HepG2 (cell line): ENCODE measurements around the gene TACC3. TPM values are rescaled to one million over a fixed set of nuclear protein-coding genes. Genes with fewer than 3 reads are reported as not detected.

Experiments used
- CHD2 ChIP-seq: IDR thresholded peaks from 2 replicates; pipeline ENCODE4 v1.6.1; 2011; ENCODE audit warnings: low read depth, low read length, improper control_type of control experiment
- CHD4 ChIP-seq: fragments of 200-600 bp; sonication (generic); IDR thresholded peaks from 2 replicates; pipeline ENCODE4 v1.7.0; 2017; ENCODE audit warnings: mild to moderate bottlenecking, low read length, borderline replicate concordance
- HOXA3 ChIP-seq: sonication (generic); formaldehyde crosslinking; IDR thresholded peaks from 2 replicates; pipeline ENCODE4 v1.5.0; 2020; ENCODE audit warnings: missing genetic modification reagents
- NONO ChIP-seq, 2 experiments: fragments of 450-650 bp in 1 of 2; sonication (generic) in 1 of 2; formaldehyde crosslinking in 1 of 2; IDR thresholded peaks in 1 of 2; conservative IDR thresholded peaks in 1 of 2; 2 replicates each; pipeline versions ENCODE4 v1.6.1 to v1.8.0; 2017 to 2022; ENCODE audit warnings: mild to moderate bottlenecking in 1 of 2, missing genetic modification reagents in 1 of 2, moderate library complexity in 1 of 2
- PAX8 ChIP-seq: sonication (generic); formaldehyde crosslinking; IDR thresholded peaks from 2 replicates; pipeline ENCODE4 v1.8.0; 2022; ENCODE audit warnings: mild to moderate bottlenecking, missing genetic modification reagents, borderline replicate concordance
- SSRP1 ChIP-seq: IDR thresholded peaks from 2 replicates; pipeline ENCODE4 v1.6.1; 2016; ENCODE audit warnings: control low read depth
- ZNF230 ChIP-seq: sonication (generic); formaldehyde crosslinking; IDR thresholded peaks from 2 replicates; pipeline ENCODE4 v1.4.0; 2020; ENCODE audit warnings: mild to moderate bottlenecking, missing genetic modification reagents
- ZNF24 ChIP-seq: fragments of 450-650 bp; IDR thresholded peaks from 2 replicates; pipeline ENCODE4 v1.6.1; 2017; ENCODE audit warnings: antibody characterized with exemption, mild to moderate bottlenecking
- ZNF33B ChIP-seq: sonication (generic); formaldehyde crosslinking; IDR thresholded peaks from 2 replicates; pipeline ENCODE4 v1.5.1; 2020; ENCODE audit warnings: mild to moderate bottlenecking, missing genetic modification reagents
- ZSCAN12 ChIP-seq: sonication (generic); formaldehyde crosslinking; IDR thresholded peaks from 2 replicates; pipeline ENCODE4 v1.9.0; 2021; ENCODE audit warnings: mild to moderate bottlenecking, missing genetic modification reagents
- polyA plus RNA-seq, 8 experiments: library from polyadenylated mRNA; depleted of rRNA in 3 of 8; stranded (reverse) in 7 of 8; unstranded in 1 of 8; fragments of >200 nt; fragmentation: Illumina TruSeq in 4 of 8; extraction: Trizol in 4 of 8; gene quantifications; 2 replicates each; pipeline versions ENCODE4 v1.2.1 to v1.2.3, GENCODE V29; 2011 to 2016; ENCODE audit warnings: low read depth in 4 of 8, missing spikeins in 1 of 8, mixed read lengths in 1 of 8; ENCODE audit not compliant: insufficient read depth in 1 of 8
- total RNA-seq, 5 experiments: library from RNA; depleted of rRNA; stranded (reverse); fragments of >200 nt; fragmentation: Illumina TruSeq; extraction: Trizol; gene quantifications; 2 replicates each; pipeline ENCODE4 v1.2.3, GENCODE V29; 2016; ENCODE audit warnings: low read depth in 1 of 5
- TF ChIP-seq, protein P1 (sequence below): sonication (generic); formaldehyde crosslinking; IDR thresholded peaks from 2 replicates; pipeline ENCODE4 v1.4.0; 2020; ENCODE audit warnings: mild to moderate bottlenecking, missing genetic modification reagents
- TF ChIP-seq, protein P2 (sequence below): sonication (generic); formaldehyde crosslinking; IDR thresholded peaks from 2 replicates; pipeline ENCODE4 v1.4.0; 2020; ENCODE audit warnings: missing genetic modification reagents
- TF ChIP-seq, protein P3 (sequence below): sonication (generic); formaldehyde crosslinking; IDR thresholded peaks from 2 replicates; pipeline ENCODE4 v1.5.0; 2020; ENCODE audit warnings: missing genetic modification reagents
- TF ChIP-seq, protein P4 (sequence below): sonication (generic); formaldehyde crosslinking; IDR thresholded peaks from 2 replicates; pipeline ENCODE4 v1.8.0; 2022; ENCODE audit warnings: mild to moderate bottlenecking, missing genetic modification reagents

TACC3 gene
- total and polyA plus RNA-seq, 2 of the 13 experiments (the other 11 are each of a cell fraction or from before 2014, with no cell fraction given): 20.3 to 21.2 TPM

DNA sequence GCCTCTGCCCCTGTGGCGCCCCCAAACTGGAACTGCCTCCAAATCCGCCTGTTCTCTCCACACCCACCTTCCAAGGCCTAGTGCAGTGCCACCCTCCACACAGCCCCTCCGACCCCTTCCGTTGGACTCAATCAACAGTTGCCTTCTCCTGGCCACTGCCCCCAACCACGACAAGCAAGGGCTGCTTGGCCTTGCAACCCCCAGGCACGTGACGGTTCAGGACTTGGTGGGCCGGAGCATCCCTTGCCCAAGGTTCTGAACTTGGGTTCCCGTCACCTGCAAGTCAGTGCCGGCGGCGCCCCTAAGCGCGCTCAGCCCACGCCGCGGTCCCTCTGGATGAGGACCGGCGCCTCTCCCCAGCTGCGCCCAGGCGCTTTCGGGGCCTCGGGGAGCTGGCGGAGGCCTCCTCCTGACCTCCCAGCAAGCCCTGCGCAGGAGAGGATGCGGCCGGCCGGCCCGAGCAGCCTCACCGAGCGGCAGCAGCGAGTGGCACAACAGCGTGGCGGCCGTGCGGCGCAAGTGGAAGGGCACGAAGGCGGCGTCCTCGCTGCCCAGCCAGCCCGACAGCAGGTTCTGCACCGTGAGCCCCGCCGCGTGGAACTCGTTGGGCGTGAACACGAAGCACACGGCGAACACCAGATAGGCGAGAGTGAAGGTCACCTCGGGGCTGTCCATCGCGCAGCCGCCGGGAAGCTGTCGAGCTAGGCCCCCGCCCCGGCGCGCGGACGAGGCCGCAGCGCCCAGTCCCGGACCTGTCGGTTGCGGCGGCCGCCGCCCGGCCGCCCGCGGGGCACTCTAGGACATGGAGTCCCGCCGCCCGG is 948 bp upstream of the TACC3 start (continued):
- TF ChIP-seq HOXA3 (CRISPR knock-in tag) (0 out of 2 replicates have a peak, but pooled peaks have one; percentile 33), SSRP1 (CRISPR knock-in tag) (no peak), CHD4 (no peak), ZNF33B (no peak), PAX8 (no peak), ZNF230 (CRISPR knock-in tag) (no peak), CHD2 (no peak), NONO (IDR thresholded peaks at IDR 0.05) (no peak), NONO (CRISPR knock-in tag; conservative IDR thresholded peaks at IDR 0.05) (peak; percentile 81), ZNF24 (no peak), ZSCAN12 (CRISPR knock-in tag) (0 out of 2 replicates have a peak, but pooled peaks have one; percentile 47)
- TF ChIP-seq, protein P1, sequence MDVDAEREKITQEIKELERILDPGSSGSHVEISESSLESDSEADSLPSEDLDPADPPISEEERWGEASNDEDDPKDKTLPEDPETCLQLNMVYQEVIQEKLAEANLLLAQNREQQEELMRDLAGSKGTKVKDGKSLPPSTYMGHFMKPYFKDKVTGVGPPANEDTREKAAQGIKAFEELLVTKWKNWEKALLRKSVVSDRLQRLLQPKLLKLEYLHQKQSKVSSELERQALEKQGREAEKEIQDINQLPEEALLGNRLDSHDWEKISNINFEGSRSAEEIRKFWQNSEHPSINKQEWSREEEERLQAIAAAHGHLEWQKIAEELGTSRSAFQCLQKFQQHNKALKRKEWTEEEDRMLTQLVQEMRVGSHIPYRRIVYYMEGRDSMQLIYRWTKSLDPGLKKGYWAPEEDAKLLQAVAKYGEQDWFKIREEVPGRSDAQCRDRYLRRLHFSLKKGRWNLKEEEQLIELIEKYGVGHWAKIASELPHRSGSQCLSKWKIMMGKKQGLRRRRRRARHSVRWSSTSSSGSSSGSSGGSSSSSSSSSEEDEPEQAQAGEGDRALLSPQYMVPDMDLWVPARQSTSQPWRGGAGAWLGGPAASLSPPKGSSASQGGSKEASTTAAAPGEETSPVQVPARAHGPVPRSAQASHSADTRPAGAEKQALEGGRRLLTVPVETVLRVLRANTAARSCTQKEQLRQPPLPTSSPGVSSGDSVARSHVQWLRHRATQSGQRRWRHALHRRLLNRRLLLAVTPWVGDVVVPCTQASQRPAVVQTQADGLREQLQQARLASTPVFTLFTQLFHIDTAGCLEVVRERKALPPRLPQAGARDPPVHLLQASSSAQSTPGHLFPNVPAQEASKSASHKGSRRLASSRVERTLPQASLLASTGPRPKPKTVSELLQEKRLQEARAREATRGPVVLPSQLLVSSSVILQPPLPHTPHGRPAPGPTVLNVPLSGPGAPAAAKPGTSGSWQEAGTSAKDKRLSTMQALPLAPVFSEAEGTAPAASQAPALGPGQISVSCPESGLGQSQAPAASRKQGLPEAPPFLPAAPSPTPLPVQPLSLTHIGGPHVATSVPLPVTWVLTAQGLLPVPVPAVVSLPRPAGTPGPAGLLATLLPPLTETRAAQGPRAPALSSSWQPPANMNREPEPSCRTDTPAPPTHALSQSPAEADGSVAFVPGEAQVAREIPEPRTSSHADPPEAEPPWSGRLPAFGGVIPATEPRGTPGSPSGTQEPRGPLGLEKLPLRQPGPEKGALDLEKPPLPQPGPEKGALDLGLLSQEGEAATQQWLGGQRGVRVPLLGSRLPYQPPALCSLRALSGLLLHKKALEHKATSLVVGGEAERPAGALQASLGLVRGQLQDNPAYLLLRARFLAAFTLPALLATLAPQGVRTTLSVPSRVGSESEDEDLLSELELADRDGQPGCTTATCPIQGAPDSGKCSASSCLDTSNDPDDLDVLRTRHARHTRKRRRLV (CRISPR knock-in tag): no peak
- TF ChIP-seq, protein P2, sequence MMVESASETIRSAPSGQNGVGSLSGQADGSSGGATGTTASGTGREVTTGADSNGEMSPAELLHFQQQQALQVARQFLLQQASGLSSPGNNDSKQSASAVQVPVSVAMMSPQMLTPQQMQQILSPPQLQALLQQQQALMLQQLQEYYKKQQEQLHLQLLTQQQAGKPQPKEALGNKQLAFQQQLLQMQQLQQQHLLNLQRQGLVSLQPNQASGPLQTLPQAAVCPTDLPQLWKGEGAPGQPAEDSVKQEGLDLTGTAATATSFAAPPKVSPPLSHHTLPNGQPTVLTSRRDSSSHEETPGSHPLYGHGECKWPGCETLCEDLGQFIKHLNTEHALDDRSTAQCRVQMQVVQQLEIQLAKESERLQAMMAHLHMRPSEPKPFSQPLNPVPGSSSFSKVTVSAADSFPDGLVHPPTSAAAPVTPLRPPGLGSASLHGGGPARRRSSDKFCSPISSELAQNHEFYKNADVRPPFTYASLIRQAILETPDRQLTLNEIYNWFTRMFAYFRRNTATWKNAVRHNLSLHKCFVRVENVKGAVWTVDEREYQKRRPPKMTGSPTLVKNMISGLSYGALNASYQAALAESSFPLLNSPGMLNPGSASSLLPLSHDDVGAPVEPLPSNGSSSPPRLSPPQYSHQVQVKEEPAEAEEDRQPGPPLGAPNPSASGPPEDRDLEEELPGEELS: 0 out of 2 replicates have a peak, but pooled peaks have one; percentile 16
- TF ChIP-seq, protein P3, sequence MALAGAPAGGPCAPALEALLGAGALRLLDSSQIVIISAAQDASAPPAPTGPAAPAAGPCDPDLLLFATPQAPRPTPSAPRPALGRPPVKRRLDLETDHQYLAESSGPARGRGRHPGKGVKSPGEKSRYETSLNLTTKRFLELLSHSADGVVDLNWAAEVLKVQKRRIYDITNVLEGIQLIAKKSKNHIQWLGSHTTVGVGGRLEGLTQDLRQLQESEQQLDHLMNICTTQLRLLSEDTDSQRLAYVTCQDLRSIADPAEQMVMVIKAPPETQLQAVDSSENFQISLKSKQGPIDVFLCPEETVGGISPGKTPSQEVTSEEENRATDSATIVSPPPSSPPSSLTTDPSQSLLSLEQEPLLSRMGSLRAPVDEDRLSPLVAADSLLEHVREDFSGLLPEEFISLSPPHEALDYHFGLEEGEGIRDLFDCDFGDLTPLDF (CRISPR knock-in tag): no peak
- TF ChIP-seq, protein P4, sequence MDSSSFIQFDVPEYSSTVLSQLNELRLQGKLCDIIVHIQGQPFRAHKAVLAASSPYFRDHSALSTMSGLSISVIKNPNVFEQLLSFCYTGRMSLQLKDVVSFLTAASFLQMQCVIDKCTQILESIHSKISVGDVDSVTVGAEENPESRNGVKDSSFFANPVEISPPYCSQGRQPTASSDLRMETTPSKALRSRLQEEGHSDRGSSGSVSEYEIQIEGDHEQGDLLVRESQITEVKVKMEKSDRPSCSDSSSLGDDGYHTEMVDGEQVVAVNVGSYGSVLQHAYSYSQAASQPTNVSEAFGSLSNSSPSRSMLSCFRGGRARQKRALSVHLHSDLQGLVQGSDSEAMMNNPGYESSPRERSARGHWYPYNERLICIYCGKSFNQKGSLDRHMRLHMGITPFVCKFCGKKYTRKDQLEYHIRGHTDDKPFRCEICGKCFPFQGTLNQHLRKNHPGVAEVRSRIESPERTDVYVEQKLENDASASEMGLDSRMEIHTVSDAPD: no peak
